GM10847 (cell line): ENCODE data around the gene KANK2.

Experiments
- POLR2A ChIP-seq: IDR thresholded peaks from 2 replicates; pipeline ENCODE4 v1.6.1; 2011; ENCODE audit not compliant: insufficient read length; ENCODE audit errors: extremely low read depth

The KANK2 gene

DNA sequence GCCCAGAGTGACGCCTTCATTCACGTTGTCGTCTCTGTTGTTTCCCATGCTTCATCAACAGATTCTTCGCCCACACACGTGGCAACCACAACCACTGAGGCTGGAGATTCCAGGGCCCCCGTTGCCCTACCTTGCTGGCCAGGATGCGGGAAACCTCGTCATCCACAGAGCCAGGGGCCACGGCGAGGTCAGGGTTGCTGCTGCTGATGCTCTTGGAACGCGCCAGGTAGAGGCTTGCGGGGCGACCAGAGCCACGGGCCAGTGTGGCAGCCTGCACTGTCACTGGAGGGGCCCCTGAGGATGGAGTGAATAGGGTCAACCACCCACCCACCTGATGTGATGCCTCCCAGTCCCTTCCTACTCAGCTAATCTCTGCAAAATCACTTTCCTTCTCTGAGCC is 35.7 kb upstream of the KANK2 start:
- TF ChIP-seq POLR2A, result no peak

GRCh38 chr19:11232555-11232954 is 35.2 kb upstream of the KANK2 start:
- TF ChIP-seq POLR2A, result no peak

DNA sequence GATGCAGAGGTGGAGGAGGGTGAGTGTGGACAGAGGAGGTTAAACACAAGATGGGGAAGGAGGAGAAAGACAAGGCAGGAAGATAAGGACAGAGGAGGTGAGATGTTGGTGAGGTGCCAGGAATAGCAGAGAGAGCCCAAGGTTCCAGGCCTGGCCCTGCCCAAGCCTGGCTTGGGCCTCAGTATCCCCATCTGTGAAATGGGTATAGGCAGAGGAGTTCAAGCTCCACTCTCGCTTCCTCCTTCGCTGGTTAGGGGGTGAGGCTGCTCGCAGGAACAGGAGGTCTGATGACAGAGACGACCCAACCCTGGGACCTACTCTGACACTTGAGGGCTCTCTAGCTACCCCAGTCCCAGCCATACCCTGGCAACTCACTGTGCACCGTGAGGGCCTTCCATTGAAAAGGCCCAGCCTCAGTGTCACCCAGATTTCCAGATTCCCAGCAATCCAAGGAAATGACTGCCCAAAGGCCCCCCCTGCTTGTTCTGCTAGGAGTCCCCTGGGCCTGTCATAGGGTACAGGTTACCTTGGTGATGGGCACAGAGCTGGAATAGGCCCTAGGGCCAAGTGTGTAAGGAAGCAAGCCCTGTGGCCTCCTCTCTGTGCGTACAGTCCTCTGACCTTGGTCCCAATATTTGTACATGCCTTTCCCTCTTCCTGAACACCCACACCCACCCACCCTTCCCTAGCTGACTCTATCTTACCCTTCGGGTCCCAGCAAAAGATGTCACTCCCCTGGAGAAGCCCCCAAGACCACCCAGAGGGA is 33.5 kb upstream of the KANK2 start:
- no peak for TF ChIP-seq POLR2A

- TF ChIP-seq POLR2A, result no peak
These were observed 30.0 kb upstream of the KANK2 start for GRCh38 chr19:11227195-11227886.

- TF ChIP-seq POLR2A, result no peak
These were observed 29.4 kb upstream of the KANK2 start for GRCh38 chr19:11226716-11227166.

DNA sequence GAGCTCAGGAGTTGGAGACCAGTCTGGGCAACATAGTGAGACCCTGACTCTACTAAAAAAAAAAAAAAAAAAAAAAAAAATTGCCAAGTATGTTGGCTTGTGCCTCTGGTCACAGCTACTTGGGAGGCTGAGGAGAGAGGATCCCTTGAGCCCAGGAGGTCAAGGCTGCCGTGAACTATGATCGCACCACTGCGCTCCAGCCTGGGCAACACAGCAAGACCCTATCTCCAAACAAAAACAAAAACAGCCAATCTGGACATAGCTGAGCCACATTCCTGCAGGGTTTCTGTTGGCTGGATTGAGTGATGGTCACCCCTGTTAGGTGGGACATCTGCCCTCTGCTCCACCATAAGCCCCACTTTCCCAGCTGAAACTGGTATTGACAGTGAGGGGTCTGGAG is 28.5 kb upstream of the KANK2 start:
- no peak for TF ChIP-seq POLR2A

GRCh38 chr19:11225172-11225571 is 27.8 kb upstream of the KANK2 start:
- no peak for TF ChIP-seq POLR2A

GRCh38 chr19:11224429-11224828 is 27.1 kb upstream of the KANK2 start:
- TF ChIP-seq POLR2A, result no peak

- TF ChIP-seq POLR2A, result no peak
These were observed 25.9 kb upstream of the KANK2 start for GRCh38 chr19:11223200-11223599.

DNA sequence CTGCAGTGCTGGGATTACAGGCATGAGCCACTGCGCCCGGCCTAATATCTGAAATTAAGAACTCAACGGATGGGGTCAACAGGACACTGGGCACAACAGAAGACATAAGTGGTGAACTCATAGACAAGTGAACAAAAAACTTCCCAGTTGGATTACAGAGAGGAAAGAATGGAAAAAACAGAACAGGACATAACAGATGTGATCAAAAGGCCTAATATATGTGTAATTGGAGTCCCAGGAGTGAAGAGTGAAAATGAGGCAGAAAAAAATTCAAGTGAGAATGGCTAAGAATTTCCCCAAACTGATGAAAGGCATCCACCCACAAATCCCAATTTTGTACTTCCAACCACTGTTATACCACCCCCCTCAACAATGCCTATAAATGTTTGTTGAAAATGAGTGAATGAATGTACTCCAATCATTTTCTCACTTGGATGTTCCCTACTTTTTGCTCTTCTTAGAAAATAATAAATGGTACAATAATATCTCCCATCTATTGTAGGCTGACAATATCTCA is 23.8 kb upstream of the KANK2 start:
- TF ChIP-seq POLR2A, result no peak

DNA sequence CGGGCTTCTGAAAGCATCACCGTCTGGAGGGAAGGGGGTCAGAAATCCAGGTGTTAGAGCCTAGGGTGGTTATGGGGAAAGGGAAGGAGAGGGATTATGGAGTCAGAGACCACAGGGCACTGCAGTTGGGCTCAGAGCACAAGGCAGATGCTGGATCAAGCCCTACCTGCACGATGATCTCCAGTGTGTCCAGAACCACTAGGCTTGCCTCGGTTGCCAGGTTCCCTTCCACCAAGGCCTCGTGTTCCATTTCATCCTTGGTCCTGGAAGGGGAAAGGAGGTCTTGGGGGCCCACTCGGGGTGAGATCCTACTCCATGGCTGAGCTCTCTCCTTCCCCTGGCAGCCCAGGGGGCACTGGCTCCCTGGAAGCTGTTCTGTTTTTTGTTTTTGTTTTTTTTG is 17.0 kb upstream of the KANK2 start:
- TF ChIP-seq POLR2A, result no peak

DNA sequence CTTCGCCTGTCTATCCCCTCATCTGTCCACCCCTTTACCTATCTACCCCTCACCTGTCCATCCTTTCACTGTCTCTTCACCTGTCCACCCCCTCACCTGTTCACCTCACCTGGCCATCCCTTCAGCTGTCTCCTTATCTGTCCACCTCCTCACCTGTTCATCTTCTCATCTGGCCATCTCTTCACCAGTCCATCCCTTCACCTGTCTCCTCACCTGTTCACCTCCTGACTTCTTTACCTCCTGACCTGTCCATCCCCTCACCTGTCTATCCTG is 13.2 kb upstream of the KANK2 start:
- TF ChIP-seq POLR2A, result no peak

DNA sequence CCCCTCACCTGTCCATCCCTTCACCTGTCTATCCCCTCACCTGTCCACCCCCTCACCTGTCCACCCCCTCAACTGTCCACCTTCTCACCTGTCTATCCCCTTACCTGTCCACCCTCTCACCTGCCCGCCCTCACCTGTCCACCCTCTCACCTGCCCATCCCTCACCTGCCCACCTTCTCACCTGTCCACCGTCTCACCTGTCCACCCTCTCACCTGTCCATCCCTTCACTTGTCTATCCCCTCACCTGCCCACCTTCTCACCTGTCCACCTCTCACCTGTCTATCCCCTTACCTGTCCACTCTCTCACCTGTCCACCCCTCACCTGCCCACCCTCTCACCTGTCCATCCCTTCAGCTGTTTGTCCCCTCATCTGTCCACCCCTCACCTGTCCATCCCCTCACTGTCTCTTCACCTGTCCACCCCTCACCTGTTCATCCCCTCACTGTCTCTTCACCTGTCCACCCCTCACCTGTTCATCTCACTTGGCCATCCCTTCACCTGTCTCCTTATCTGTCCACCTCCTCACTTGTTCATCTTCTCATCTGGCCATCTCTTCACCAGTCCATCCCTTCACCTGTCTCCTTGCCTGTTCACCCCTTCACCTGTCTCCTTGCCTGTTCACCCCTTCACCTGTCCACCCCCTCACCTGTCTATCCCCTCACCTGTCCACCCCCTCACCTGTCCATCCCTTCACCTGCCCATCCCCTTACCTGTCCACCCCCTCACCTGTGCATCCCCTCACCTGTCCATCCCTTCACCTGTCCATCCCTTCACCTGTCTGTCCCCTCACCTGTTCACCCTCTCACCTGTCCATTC is 12.7 kb upstream of the KANK2 start:
- TF ChIP-seq POLR2A, result no peak

GRCh38 chr19:11208561-11209471 is 11.5 kb upstream of the KANK2 start:
- no peak for TF ChIP-seq POLR2A

DNA sequence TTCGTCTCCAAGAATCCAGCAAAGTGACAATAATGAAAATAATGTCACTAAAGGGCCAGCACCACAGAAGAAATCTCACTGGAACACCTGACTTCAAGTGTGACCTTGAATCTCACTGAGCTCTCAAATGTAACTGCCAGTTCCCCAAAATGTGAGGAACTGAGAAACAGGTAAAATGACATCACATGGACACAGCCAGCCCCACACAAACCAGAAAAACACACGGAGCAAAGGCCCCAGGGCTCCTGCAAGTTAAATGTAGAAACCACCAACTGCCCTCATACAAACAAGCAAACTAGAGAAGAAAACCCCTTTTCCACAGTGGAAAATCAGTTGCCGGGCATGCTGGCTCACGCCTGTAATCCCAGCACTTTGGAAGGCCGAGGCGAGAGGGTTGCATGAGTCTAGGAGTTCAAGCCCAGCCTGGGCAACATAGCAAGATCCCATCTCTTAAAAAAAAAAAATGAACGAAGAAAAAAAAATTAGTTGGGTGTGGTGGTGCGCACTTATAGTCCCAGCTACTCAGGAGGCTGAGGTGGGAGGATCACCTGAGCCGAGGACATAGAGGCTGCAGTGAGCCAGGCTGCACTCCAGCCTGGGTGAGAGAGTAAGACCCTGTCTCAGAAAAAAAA is 8.7 kb upstream of the KANK2 start:
- no peak for TF ChIP-seq POLR2A

DNA sequence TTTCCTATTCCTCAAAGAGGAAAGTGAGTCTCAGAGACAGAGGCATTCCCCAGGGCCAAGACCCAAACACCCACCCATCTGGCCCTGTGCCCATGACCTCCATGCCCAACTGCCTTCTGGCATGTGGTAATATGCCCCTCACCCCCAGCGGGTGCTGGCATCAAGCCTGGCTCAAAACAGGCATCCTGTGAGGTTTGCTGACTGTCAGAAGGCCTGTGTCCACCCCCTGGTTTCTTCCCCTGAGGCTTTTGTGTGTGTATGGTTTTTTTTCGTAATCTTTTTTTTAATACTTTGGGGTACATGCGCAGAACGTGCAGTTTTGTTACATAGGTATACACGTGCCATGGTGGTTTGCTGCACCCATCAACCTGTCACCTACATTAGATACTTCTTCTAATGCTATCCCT is 7.6 kb upstream of the KANK2 start:
- TF ChIP-seq POLR2A, result no peak
